Cardiac muscle cell (in vitro differentiated cells and primary cell): ENCODE results near the gene MYOG. TPM values are rescaled to one million over a fixed set of nuclear protein-coding genes. Genes with fewer than 3 reads are reported as not detected.

Source experiments
- DNase-seq, 2 donors: peaks; one replicate each; pipeline versions ENCODE4 v3.0.0 to v3.0.0-alpha.2; 2010 to 2017; ENCODE audit warnings: low read depth in 1 of 2, low spot score in 1 of 2
- H3K27ac ChIP-seq: fragments of 200-600 bp; sonication (generic); 2 replicates; pipeline ENCODE4 v1.5.1; 2016
- H3K27me3 ChIP-seq: fragments of 200-600 bp; sonication (generic); 2 replicates; pipeline ENCODE4 v1.6.0; 2016; ENCODE audit warnings: control low read depth
- H3K36me3 ChIP-seq: fragments of 200-600 bp; sonication (generic); 2 replicates; pipeline ENCODE4 v1.5.1; 2016; ENCODE audit warnings: control low read depth
- H3K4me1 ChIP-seq: fragments of 200-600 bp; sonication (generic); 2 replicates; pipeline ENCODE4 v1.8.1; 2017; ENCODE audit warnings: low read depth, mild to moderate bottlenecking, mixed run types
- H3K4me3 ChIP-seq: fragments of 200-600 bp; sonication (generic); 2 replicates; pipeline ENCODE4 v1.5.1; 2016; ENCODE audit warnings: mild to moderate bottlenecking
- H3K9me3 ChIP-seq: fragments of 200-600 bp; sonication (generic); 2 replicates; pipeline ENCODE4 v1.5.1; 2017; ENCODE audit warnings: low read depth, mild to moderate bottlenecking, control low read depth
- polyA plus RNA-seq: library from polyadenylated mRNA; unstranded; fragments of >200 nt; fragmentation: Nextera tagmentation; extraction: Ambion mirVana; gene quantifications from 2 replicates; pipeline ENCODE4 v1.2.1, GENCODE V29; 2016
- total RNA-seq: library from RNA; depleted of rRNA; stranded (reverse); fragments of >200 nt; gene quantifications from 2 replicates; pipeline ENCODE4 v1.2.3, GENCODE V29; 2016
- TF ChIP-seq, protein P1 (sequence below): IDR thresholded peaks from 2 replicates; pipeline ENCODE4 v1.5.1; 2012; ENCODE audit warnings: low read depth, mild to moderate bottlenecking, low read length

The MYOG gene
- total and polyA plus RNA-seq, 2 experiments from 2014 or later: 0.18 TPM; not detected in 1

DNA sequence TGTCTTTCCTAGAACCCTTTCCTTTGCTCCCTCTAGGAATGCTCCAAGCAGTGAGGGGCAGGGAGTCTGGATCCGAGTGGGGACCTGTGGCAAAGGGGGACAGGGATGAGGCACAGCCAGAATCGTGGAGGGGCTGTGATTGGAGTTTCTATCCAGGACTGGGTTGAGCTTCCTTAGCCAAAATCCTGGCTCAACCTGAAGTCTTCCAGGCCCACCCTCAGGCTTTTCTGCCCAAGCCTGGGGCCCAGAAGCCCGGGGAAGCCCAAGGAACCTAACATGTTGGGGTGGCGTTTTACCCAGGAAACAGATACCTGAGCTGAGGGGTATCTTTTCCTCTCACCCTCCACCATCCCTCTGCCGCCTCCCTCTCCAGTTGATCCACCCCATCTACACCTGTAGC, 5.4 kb downstream of the MYOG start:
- Histone ChIP-seq H3K9me3 (no peaks in the 10 kb centered on the region), H3K4me1 (peaks cover 4% of the 10 kb centered on the region), H3K27ac (no peak overlapping the region), H3K4me3 (no peak overlapping the region), H3K36me3 (peaks cover 15% of the 10 kb centered on the region), H3K27me3 (peaks cover 2% of the 10 kb centered on the region)
- TF ChIP-seq, protein P1, sequence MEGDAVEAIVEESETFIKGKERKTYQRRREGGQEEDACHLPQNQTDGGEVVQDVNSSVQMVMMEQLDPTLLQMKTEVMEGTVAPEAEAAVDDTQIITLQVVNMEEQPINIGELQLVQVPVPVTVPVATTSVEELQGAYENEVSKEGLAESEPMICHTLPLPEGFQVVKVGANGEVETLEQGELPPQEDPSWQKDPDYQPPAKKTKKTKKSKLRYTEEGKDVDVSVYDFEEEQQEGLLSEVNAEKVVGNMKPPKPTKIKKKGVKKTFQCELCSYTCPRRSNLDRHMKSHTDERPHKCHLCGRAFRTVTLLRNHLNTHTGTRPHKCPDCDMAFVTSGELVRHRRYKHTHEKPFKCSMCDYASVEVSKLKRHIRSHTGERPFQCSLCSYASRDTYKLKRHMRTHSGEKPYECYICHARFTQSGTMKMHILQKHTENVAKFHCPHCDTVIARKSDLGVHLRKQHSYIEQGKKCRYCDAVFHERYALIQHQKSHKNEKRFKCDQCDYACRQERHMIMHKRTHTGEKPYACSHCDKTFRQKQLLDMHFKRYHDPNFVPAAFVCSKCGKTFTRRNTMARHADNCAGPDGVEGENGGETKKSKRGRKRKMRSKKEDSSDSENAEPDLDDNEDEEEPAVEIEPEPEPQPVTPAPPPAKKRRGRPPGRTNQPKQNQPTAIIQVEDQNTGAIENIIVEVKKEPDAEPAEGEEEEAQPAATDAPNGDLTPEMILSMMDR: no peak
- DNase-seq: no peak

DNA sequence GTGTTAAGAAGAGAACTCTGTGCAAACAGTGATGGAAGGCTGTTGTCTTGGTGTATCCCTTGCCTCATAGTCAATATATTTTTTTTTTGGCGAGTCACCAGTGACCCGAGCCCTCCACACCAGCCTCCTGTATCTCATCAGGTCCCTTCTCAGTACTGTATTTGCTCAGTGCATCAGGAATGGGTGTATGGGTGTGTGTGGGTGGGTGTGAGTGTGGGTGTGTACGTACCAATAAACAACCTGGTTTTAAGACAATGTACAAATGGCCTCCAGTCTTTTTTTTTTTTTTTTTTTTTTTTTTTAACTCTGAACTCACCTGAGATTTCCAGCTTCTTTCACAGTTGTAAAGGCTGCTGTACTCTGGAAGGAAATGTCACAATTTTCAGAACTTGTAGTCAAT, 7.3 kb downstream of the MYOG start:
- no peaks in the 10 kb centered on the region for H3K9me3 ChIP-seq
- peaks cover 22% of the 10 kb centered on the region for H3K36me3 ChIP-seq
- no peak for DNase-seq

GRCh38 chr1:203077956-203078355, 7.9 kb downstream of the MYOG start:
- Histone ChIP-seq H3K27me3 (peaks cover 17% of the 10 kb centered on the region), H3K9me3 (no peaks in the 10 kb centered on the region), H3K4me1 (no peaks in the 10 kb centered on the region), H3K36me3 (peaks cover 25% of the 10 kb centered on the region), H3K27ac (no peak overlapping the region), H3K4me3 (no peak overlapping the region)
- TF ChIP-seq, protein P1: no peak
- no peak for DNase-seq

More for the DNA sequence above, 7.3 kb downstream of the MYOG start:
- no peaks in the 10 kb centered on the region for H3K4me1 ChIP-seq
- peaks cover 17% of the 10 kb centered on the region for H3K27me3 ChIP-seq
- no peak overlapping the region for H3K4me3 ChIP-seq
- TF ChIP-seq, protein P1: no peak
- no peak overlapping the region for H3K27ac ChIP-seq

DNA sequence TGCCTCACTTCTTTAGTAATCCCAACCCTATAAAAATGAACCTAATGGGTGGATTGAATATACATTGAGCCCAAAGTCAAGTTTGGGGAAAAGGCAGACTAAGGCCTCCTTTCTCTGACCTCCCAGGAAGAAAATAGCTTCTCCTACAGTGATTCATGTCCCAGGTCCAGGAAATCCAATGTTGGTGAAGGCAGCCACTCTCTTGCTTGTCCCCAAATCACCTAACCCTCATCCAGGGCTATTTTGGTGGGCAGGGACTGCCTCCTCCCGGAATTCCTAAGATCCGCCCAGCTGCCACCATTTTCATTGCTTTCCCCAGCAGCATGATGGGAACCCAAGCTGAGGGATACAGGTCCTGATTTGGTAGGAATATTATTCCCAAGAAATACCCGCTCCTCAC, 8.4 kb downstream of the MYOG start:
- TF ChIP-seq, protein P1: no peak

GRCh38 chr1:203076031-203076511, 9.7 kb downstream of the MYOG start:
- peaks cover 41% of the 10 kb centered on the region for H3K36me3 ChIP-seq
- H3K9me3 ChIP-seq: no peaks in the 10 kb centered on the region
- TF ChIP-seq, protein P1: no peak
- H3K27ac ChIP-seq: no peak overlapping the region
- no peaks in the 10 kb centered on the region for H3K4me1 ChIP-seq
- H3K27me3 ChIP-seq: peaks cover 17% of the 10 kb centered on the region
- DNase-seq: no peak
- no peak overlapping the region for H3K4me3 ChIP-seq

More for the DNA sequence above, 8.4 kb downstream of the MYOG start:
- H3K27me3 ChIP-seq: peaks cover 17% of the 10 kb centered on the region
- H3K4me1 ChIP-seq: no peaks in the 10 kb centered on the region
- DNase-seq: no peak
- H3K4me3 ChIP-seq: no peak overlapping the region
- peaks cover 31% of the 10 kb centered on the region for H3K36me3 ChIP-seq
- H3K27ac ChIP-seq: no peak overlapping the region
- no peaks in the 10 kb centered on the region for H3K9me3 ChIP-seq
